KBM-7 (cell line): ENCODE results near the gene NPIPB2.

ENCODE experiments used
- DNase-seq: peaks from one replicate; pipeline ENCODE4 v3.0.0-alpha.2; 2015
- in situ Hi-C: fragments of 300-500 bp; cut with MboI; formaldehyde crosslinking; loops from 2 replicates; pipeline ENCODE4 v1.14.3; 2020; ENCODE audit warnings: low sequenced_read_pairs, low pct_unique_long_range_greater_than_20kb, mixed read lengths

Gene NPIPB2

GRCh38 chr16:11909653-11910545, 31.9 kb downstream of the NPIPB2 start:
- in situ Hi-C loops = no loop called here
- DNase-seq = no peak

GRCh38 chr16:11907160-11907970, 34.5 kb downstream of the NPIPB2 start:
- in situ Hi-C loops = no loop called here
- no peak for DNase-seq

GRCh38 chr16:11903906-11904305, 37.9 kb downstream of the NPIPB2 start:
- DNase-seq = no peak
- in situ Hi-C loops = no loop called here

GRCh38 chr16:11901091-11901490, 40.8 kb downstream of the NPIPB2 start:
- in situ Hi-C loops = no loop called here
- no peak for DNase-seq

GRCh38 chr16:11896486-11897176, 45.2 kb downstream of the NPIPB2 start:
- no peak for DNase-seq
- in situ Hi-C loops = no loop called here

GRCh38 chr16:11893571-11893970, 48.3 kb downstream of the NPIPB2 start:
- in situ Hi-C loops = no loop called here
- DNase-seq = no peak

- in situ Hi-C loops = no loop called here
- DNase-seq = no peak
These were observed 49.1 kb downstream of the NPIPB2 start for GRCh38 chr16:11892761-11893160.

- DNase-seq = no peak
- in situ Hi-C loops = no loop called here
These were observed 51.4 kb downstream of the NPIPB2 start for GRCh38 chr16:11890231-11890965.

- in situ Hi-C loops = no loop called here
- no peak for DNase-seq
These were observed 55.0 kb downstream of the NPIPB2 start for GRCh38 chr16:11886881-11887280.

GRCh38 chr16:11884035-11884434, 57.8 kb downstream of the NPIPB2 start:
- in situ Hi-C loops = no loop called here
- DNase-seq = no peak

- in situ Hi-C loops = no loop called here
- peak; percentile 18 for DNase-seq
These were observed 61.8 kb downstream of the NPIPB2 start for GRCh38 chr16:11880007-11880406.

- in situ Hi-C loops = no loop called here
- no peak for DNase-seq
These were observed 64.5 kb downstream of the NPIPB2 start for GRCh38 chr16:11877374-11877773.
